PC-9 (cell line): ENCODE results near the gene NTM. TPM values are rescaled to one million over a fixed set of nuclear protein-coding genes. Genes with fewer than 3 reads are reported as not detected.

Experiments
- BruUV-seq: library from RNA; stranded (reverse); fragments of 400-500 nt; replicated peaks from 2 replicates; lab custom pipeline; 2021; lab: Mats Ljungman, UMichigan
- CTCF ChIA-PET: fragments of 300-600 bp; sonication (Branson Sonifier 250); formaldehyde crosslinking; loops from one replicate; lab custom pipeline; 2022; ENCODE audit warnings: antibody characterized with exemption; lab: Charles Lee
- POLR2A ChIA-PET: fragments of 300-600 bp; sonication (Branson Sonifier 250); formaldehyde crosslinking; loops from one replicate; lab custom pipeline; 2022; ENCODE audit warnings: antibody characterized with exemption; ENCODE audit not compliant: unreplicated experiment; lab: Charles Lee
- DNase-seq, 2 experiments: peaks; one replicate each; pipeline versions ENCODE4 v3.0.0 to v3.0.0-alpha.2; 2015 to 2022; ENCODE audit warnings: mixed read lengths in 1 of 2
- H2AFZ ChIP-seq: fragments of 200-600 bp; sonication (generic); 2 replicates; pipeline ENCODE4 v1.8.1; 2017; ENCODE audit warnings: antibody characterized with exemption
- H3F3A ChIP-seq: fragments of 200-600 bp; sonication (generic); 2 replicates; pipeline ENCODE4 v1.8.1; 2017; ENCODE audit warnings: antibody characterized with exemption, mild to moderate bottlenecking, low read depth; ENCODE audit not compliant: insufficient read depth
- H3K27ac ChIP-seq: fragments of 200-600 bp; sonication (generic); 2 replicates; pipeline ENCODE4 v1.6.1; 2016; ENCODE audit warnings: mixed run types
- H3K27me3 ChIP-seq: fragments of 200-600 bp; sonication (generic); 2 replicates; pipeline ENCODE4 v1.6.1; 2016; ENCODE audit warnings: low read depth, mixed run types; ENCODE audit not compliant: insufficient read depth
- H3K36me3 ChIP-seq: fragments of 200-600 bp; sonication (generic); 2 replicates; pipeline ENCODE4 v1.6.1; 2016; ENCODE audit warnings: low read depth, mixed run types
- H3K4me1 ChIP-seq: fragments of 200-600 bp; sonication (generic); replicated peaks from 2 replicates; pipeline ENCODE4 v1.6.1; 2016; ENCODE audit warnings: mixed run types; ENCODE audit not compliant: insufficient read depth
- H3K4me2 ChIP-seq: fragments of 200-600 bp; sonication (generic); 2 replicates; pipeline ENCODE4 v1.6.1; 2017; ENCODE audit warnings: mixed run types
- H3K4me3 ChIP-seq: fragments of 200-600 bp; sonication (generic); 2 replicates; pipeline ENCODE4 v1.6.1; 2016; ENCODE audit warnings: mixed run types
- H3K79me2 ChIP-seq: fragments of 200-600 bp; sonication (generic); 2 replicates; pipeline ENCODE4 v1.6.1; 2017; ENCODE audit warnings: low read depth, mixed run types
- H3K9me2 ChIP-seq: fragments of 200-600 bp; sonication (generic); 2 replicates; pipeline ENCODE4 v1.8.1; 2017; ENCODE audit warnings: mild to moderate bottlenecking; ENCODE audit not compliant: insufficient read depth
- H3K9me3 ChIP-seq: fragments of 200-600 bp; sonication (generic); 2 replicates; pipeline ENCODE4 v1.8.1; 2016; ENCODE audit warnings: low read depth; ENCODE audit not compliant: insufficient read depth
- H4K20me1 ChIP-seq: fragments of 200-600 bp; sonication (generic); 2 replicates; pipeline ENCODE4 v1.8.1; 2017; ENCODE audit not compliant: insufficient read depth
- EZH2 ChIP-seq: fragments of 200-600 bp; sonication (generic); IDR thresholded peaks from 2 replicates; pipeline ENCODE4 v1.8.0; 2017; ENCODE audit warnings: antibody characterized with exemption, low read depth
- intact Hi-C: fragments of 100-400 bp; cut with micrococcal nuclease; formaldehyde crosslinking; loops from one replicate; pipeline ENCODE4 v1.10.0; 2022; ENCODE audit not compliant: unreplicated experiment
- total RNA-seq: library from RNA; stranded (reverse); gene quantifications from 2 replicates; pipeline ENCODE4 v1.2.3, GENCODE V29; 2021
- TF ChIP-seq, protein P1 (sequence below): fragments of 200-600 bp; sonication (generic); conservative IDR thresholded peaks from 2 replicates; pipeline ENCODE4 v1.6.1; 2017; ENCODE audit warnings: mixed run types, antibody characterized with exemption, mild to moderate bottlenecking, moderate library complexity

Gene NTM
- total RNA-seq, 1 experiment from 2014 or later: not detected

DNA sequence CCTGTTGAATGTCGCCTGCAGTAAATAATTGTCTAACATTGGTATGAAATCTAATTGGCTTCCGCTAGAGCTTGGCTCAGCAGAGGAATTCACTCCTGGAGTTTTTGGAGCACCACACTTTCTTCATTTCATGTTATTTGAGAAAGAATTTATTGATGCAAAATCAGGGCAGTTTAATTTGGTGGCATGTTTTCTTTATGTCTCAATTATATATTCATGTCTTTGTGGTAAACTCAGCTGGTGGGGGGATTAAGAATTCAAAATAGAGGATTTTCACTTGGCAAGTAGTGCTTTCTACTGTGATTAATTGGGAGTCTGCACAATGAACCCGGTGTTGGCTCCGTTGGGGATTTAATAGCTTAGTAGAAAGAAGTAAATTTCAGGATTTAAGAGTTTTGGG, 784.4 kb downstream of the NTM start:
- no peaks in the 10 kb centered on the region for H3F3A ChIP-seq
- no peaks in the 10 kb centered on the region for H3K79me2 ChIP-seq
- no peak for TF ChIP-seq EZH2
- TF ChIP-seq, protein P1, sequence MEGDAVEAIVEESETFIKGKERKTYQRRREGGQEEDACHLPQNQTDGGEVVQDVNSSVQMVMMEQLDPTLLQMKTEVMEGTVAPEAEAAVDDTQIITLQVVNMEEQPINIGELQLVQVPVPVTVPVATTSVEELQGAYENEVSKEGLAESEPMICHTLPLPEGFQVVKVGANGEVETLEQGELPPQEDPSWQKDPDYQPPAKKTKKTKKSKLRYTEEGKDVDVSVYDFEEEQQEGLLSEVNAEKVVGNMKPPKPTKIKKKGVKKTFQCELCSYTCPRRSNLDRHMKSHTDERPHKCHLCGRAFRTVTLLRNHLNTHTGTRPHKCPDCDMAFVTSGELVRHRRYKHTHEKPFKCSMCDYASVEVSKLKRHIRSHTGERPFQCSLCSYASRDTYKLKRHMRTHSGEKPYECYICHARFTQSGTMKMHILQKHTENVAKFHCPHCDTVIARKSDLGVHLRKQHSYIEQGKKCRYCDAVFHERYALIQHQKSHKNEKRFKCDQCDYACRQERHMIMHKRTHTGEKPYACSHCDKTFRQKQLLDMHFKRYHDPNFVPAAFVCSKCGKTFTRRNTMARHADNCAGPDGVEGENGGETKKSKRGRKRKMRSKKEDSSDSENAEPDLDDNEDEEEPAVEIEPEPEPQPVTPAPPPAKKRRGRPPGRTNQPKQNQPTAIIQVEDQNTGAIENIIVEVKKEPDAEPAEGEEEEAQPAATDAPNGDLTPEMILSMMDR: no peak
- no peak overlapping the region for H3K27ac ChIP-seq
- no TSS peak for BruUV-seq
- H3K9me3 ChIP-seq: no peaks in the 10 kb centered on the region
- no peak overlapping the region for H3K4me2 ChIP-seq
- H3K9me2 ChIP-seq: no peaks in the 10 kb centered on the region
- CTCF ChIA-PET: no interaction called here
- H3K4me1 ChIP-seq: no peaks in the 10 kb centered on the region
- H3K27me3 ChIP-seq: no peaks in the 10 kb centered on the region
- H3K4me3 ChIP-seq: no peak overlapping the region
- intact Hi-C loops: no loop called here
- no peaks in the 10 kb centered on the region for H3K36me3 ChIP-seq
- 0 out of 2 replicates have a peak, but pooled peaks cover 5% of the 10 kb centered on the region for H4K20me1 ChIP-seq
- no peak overlapping the region for H2AFZ ChIP-seq
- DNase-seq: no peak
- POLR2A ChIA-PET: no interaction called here

DNA sequence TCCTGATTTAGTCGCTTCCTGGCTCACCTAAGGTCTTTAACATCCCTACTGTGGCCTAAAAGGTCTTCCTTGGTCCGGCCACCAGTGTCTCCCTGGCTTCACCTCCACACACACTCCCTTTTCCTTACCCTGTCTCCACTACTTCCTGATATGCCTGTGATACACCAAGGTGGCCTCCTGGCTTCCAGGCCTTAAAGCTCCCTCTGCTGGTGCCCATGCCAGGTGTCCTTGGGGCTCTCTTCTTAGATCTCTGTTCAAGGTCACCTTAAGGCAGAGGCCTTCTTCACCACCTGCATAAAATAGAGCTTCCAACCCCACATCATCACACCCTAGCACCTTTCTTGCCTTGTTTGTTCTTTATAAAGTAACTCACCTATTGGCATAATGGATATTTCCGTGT, 787.7 kb downstream of the NTM start:
- ChIA-PET CTCF (no interaction called here), POLR2A (no interaction called here)
- Histone ChIP-seq H3K36me3 (no peaks in the 10 kb centered on the region), H2AFZ (no peak overlapping the region), H3K4me1 (no peaks in the 10 kb centered on the region), H4K20me1 (0 out of 2 replicates have a peak, but pooled peaks cover 5% of the 10 kb centered on the region), H3K27me3 (no peaks in the 10 kb centered on the region), H3F3A (no peaks in the 10 kb centered on the region), H3K27ac (no peak overlapping the region), H3K4me3 (no peak overlapping the region), H3K79me2 (no peaks in the 10 kb centered on the region), H3K9me2 (no peaks in the 10 kb centered on the region), H3K4me2 (no peak overlapping the region), H3K9me3 (no peaks in the 10 kb centered on the region)
- intact Hi-C loops: no loop called here
- BruUV-seq: no TSS peak
- peak; percentile 0 to 41 for DNase-seq
- TF ChIP-seq EZH2: no peak
- TF ChIP-seq, protein P1: peak; percentile 45; the same call in 1 of the 2 replicates

DNA sequence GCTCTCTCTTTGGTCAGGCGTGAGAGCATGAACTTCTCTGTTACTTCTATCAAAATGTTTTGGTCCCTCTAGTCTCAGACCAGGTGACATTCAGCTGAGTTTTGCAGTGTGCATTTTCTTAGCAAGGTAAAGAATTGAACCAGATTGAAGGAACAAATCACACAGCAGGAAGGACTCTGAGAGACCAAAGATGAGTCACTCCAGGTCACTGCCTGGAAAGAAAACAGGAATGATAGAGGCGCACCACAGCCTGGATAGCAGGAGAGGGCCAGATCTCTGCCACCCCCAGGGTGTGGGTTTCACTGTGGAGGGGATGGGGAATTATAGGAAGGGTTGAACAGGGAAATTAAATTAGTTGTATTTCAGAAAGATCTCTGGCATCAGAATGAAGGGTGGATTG, 788.3 kb downstream of the NTM start:
- Histone ChIP-seq H3K27ac (no peak overlapping the region), H4K20me1 (0 out of 2 replicates have a peak, but pooled peaks cover 4% of the 10 kb centered on the region), H3K4me1 (no peaks in the 10 kb centered on the region), H2AFZ (no peak overlapping the region), H3K27me3 (no peaks in the 10 kb centered on the region), H3K9me3 (no peaks in the 10 kb centered on the region), H3K79me2 (no peaks in the 10 kb centered on the region), H3K36me3 (no peaks in the 10 kb centered on the region), H3K9me2 (no peaks in the 10 kb centered on the region), H3K4me2 (no peak overlapping the region), H3F3A (no peaks in the 10 kb centered on the region), H3K4me3 (no peak overlapping the region)
- TF ChIP-seq EZH2: no peak
- TF ChIP-seq, protein P1: no peak
- ChIA-PET CTCF (no interaction called here), POLR2A (no interaction called here)
- BruUV-seq: no TSS peak
- intact Hi-C loops: no loop called here
- DNase-seq: no peak
